ENCODE results near the gene UBE2D2.

Gene UBE2D2

DNA sequence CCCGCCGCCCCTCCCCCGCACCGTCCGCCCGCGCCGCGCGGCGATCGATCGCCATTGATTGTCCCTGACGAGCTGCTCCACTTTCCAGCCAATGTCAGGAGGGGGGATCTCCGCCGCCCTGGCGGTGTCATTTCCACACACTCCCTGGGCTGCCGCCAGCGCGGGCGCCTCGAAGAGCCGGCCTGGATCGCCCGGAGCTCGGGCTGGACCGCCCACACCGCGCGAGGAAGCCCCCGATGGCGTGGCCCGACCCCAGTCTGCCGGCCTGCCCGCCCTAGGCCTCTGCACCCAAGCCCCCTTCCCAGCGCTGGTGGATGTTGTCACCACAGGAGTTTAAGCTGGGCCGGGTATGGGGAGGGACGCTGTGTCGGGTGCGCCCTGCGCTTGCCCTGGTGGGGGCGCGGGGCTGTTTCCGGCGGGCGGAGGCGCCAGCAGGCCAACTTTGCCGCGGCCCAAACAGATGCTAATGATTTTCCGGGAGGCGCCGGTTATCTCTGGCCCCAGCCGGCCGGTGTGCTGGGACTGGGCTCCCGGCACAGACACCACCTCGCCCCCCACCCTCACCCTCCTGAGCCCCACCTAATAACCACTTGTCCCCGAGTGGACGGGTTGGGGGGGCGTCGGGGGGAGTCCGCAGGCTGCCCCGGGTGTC, 76.4 kb downstream of the UBE2D2 start:
- TF ChIP-seq, protein P1, sequence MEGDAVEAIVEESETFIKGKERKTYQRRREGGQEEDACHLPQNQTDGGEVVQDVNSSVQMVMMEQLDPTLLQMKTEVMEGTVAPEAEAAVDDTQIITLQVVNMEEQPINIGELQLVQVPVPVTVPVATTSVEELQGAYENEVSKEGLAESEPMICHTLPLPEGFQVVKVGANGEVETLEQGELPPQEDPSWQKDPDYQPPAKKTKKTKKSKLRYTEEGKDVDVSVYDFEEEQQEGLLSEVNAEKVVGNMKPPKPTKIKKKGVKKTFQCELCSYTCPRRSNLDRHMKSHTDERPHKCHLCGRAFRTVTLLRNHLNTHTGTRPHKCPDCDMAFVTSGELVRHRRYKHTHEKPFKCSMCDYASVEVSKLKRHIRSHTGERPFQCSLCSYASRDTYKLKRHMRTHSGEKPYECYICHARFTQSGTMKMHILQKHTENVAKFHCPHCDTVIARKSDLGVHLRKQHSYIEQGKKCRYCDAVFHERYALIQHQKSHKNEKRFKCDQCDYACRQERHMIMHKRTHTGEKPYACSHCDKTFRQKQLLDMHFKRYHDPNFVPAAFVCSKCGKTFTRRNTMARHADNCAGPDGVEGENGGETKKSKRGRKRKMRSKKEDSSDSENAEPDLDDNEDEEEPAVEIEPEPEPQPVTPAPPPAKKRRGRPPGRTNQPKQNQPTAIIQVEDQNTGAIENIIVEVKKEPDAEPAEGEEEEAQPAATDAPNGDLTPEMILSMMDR (IDR thresholded peaks at IDR 0.05; ENCODE audit: extremely low read depth, missing control alignments): no peak
- DNase-seq (ENCODE audit: low spot score): peak; percentile 92

DNA sequence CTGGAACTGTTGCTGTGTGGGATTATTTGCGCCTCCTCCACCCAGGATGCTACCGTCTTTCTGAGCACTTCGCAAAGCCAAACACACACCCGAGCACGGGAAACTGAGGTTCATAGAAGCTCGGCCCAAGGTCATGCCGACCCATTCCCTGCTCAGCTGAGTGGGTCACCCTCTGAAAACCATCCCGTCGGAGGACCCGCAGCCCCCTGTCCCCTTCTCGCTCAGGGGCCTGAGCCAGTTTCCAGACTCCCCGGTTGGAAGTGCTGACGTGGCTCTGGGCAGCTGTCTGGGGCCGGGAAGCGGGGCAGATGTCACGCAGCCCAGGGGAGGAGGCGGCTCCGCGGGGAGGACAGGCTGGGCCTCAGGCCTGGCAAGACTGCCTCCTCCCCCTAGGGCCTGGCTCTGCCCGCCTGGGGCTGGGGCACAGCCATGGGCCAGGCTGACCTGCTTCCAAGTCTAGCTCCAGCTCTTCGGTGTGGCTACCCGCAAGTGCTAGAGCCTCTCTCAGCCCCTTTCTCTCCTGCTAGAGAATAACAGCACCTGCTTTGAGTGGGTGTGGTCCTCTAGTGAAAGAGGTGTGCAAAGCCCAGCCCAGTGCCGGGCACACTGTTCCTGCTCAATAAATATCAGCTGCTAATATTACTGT, 77.1 kb downstream of the UBE2D2 start:
- TF ChIP-seq, protein P1 (IDR thresholded peaks at IDR 0.05; ENCODE audit: extremely low read depth, missing control alignments): no peak
- DNase-seq (ENCODE audit: low spot score): peak; percentile 75

DNA sequence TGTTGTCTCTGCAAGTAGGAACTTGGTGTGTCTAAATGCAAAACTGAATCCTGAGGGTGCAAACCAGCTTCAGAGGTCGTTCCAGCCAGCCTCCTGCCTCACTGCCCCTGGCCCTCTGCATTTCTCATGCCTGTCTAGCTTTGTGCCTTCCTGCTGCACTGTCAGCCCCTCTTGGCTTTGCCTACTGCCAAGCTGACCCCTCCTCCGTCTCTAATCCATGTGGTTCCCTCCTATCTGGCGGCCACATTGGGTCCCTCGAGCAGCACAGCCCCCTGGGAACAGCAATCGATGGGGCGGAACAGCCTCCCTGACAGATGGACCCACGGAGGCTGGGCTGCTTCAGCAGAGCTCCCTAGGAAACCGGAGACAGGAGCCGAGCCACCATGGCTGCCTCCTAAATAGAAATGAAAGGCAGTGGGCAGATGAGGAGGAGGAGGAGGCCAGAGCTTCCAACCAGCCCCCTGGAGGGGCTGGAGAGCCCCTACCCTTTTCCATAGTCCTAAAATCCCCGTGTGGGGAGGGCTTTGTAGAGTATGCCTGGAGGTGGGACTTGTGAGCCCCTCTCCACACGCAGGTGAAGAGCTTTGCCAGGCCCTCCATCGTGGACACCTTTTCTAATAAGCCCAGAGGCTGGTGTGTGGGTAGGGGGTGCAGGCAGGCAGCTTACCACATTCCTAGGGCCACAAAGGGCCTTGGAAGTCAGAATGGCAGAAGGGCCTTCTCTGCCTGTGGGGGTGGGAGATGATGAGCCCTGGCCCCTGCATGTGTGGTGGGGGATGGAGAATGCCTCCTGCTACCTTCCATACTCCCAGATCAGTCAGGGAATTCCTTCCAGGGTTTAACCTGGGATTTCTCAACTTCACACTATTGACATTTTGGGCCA, 77.8 kb downstream of the UBE2D2 start:
- TF ChIP-seq, protein P1 (IDR thresholded peaks at IDR 0.05; ENCODE audit: extremely low read depth, missing control alignments): no peak
- peak; percentile 30 for DNase-seq (ENCODE audit: low spot score)

DNA sequence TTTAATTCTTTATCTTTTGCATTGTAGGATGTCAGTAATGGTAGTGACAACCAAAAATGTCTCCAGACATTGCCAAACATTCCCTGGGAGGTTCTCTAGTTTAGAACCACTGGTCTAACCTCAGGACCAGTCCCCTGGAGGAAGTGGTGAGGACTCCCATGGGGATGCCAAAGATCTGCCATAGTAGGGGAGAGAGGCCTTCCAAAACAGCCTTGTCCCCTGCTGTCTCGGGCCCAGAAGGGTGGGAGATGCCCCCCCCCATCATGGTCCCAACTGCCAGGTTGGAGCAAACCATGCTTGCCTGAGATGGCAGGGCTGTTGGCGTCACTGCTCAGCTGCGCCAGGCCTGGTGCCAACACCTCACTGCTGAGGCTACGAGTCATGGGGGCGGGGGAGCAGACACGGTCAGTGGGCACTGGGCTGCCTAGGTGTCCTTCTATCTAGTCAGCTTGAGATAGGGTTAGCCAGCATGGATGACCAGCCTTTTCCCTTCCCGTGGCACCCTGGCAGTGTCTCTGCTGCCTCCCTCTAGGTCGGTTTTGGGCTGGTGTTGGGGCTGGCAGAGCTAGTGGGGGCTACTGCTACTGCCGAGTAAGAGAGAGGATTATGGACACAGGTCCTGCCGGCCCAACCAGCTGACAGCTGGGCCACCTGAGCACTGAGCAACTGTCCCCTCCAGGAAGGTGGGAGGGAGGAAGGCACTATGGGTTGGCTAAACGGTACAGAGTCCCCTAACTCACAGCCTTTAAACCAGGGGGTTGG, 78.7 kb downstream of the UBE2D2 start:
- TF ChIP-seq, protein P1 (IDR thresholded peaks at IDR 0.05; ENCODE audit: extremely low read depth, missing control alignments): no peak
- no peak for DNase-seq (ENCODE audit: low spot score)

DNA sequence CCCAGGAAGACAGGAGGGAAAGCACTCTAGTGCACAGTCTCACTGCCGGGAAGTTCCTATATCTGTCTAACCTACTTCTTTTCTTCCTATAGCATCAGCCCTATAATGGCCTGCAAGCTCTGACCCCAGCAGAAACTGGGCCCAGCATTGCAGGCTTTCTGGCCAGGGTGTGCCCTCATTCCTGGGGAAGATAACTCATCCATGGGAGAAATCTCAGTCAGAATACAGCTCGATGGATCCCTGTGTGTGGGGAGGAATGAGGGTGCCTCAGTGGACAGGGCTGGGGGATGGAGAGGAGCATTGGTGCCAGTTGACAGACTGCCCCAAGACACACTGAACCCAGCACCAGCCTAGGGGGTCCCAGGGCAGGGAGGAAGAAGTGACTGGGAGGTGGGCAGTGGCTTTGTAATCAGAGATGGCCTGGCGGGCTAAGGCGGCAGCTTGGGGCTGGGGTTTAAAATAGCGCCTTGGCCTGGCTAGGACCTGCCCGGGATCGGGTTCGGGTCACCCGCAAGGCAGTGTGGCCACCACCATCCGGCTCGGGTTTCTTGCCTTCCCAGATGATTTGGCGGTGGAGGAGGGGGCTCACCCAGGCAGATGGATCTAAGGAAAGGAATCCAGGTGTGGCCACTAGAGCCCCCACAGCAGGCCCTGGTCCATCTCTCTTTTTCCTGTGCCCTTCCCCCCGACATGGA, 79.4 kb downstream of the UBE2D2 start:
- DNase-seq (ENCODE audit: low spot score): peak; percentile 3
- TF ChIP-seq, protein P1 (IDR thresholded peaks at IDR 0.05; ENCODE audit: extremely low read depth, missing control alignments): no peak

DNA sequence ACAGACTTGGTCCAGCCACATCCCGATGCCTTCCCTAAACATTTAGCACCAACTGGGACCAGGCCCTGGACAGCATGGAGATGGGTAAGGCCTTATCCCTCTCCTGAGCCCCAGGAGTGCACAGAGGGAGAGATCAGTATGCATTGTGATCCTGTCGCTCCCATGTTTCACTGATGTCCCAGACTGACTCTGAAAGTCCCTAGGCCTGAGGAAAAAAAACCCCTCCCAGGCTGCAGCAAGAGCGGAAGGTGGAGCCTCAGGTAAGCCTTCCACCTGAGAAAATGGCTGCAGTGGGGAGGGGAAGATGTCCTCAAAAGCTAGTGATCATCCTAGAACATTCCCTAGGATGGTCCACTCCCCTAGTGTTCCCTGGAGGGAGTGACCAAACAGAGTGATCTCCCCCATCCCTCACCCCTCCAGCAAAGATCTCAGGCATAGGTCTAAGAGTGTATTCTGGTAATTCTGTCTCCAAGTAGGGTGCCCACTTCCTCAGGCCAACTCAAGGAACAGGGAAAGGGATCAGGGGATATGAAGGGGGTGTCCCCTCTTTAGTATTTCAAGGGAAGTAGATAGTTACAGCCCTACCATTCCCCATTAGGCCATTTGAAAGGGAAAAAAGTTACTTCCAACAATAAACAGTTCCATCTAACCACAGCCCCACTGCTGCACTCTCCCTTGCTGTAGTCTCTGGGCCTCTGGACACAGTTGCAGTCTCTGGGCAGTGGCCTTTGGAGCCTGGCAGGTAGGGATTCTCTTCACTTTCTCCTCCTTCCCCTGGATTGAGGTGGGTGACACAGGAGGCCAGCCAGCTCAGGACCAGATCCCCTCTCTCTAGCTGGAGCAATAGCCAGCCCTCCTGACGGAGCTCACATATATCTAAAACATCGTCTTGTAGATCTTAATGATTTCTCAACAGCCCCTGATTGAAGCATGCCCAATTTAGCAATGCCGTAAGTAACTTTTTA, 80.3 kb downstream of the UBE2D2 start:
- DNase-seq (ENCODE audit: low spot score): peak; percentile 2
- TF ChIP-seq, protein P1 (IDR thresholded peaks at IDR 0.05; ENCODE audit: extremely low read depth, missing control alignments): no peak

Data from GM20000 (cell line).